ENCODE results near the gene ZC3H12A. TPM values are rescaled to one million over a fixed set of nuclear protein-coding genes. Genes with fewer than 3 reads are reported as not detected.

ZC3H12A gene
- total RNA-seq, 1 experiment from 2014 or later = 6.7 TPM

DNA sequence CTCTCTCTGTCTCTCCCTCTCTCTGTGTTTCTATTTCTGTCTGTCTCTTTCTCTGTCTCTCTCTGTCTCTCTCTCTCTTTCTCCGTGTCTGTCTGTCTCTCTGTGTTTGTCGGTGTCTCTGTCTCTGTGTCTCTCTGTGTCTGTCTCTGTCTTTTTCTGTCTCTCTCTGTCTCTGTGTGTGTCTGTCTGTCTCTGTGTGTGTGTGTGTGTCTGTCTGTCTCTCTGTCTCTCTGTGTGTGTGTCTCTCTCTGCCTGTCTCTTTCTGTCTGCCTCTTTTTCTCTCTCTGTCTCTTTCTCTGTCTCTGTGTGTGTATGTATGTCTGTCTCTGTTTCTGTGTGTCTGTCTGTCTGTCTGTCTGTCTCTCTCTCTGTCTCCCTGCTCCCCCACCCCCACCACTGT, 31.7 kb upstream of the ZC3H12A start:
- Histone ChIP-seq H3K4me2 (ENCODE audit: insufficient read depth, insufficient read length, low read length) (no peak overlapping the region), H2AK5ac (ENCODE audit: insufficient read length, low read length) (no peak overlapping the region), H3K23me2 (ENCODE audit: insufficient read length, low read depth, low read length, poor library complexity, severe bottlenecking) (no peaks in the 10 kb centered on the region), H3K79me2 (ENCODE audit: insufficient read depth, low read length) (no peaks in the 10 kb centered on the region), H4K91ac (ENCODE audit: insufficient read length, low read depth, low read length) (no peak overlapping the region), H2BK12ac (ENCODE audit: insufficient read length, low read depth, low read length) (no peak overlapping the region), H3K18ac (ENCODE audit: insufficient read length, low read depth, low read length) (no peak overlapping the region), H4K5ac (ENCODE audit: insufficient read length, low read depth, low read length) (no peak overlapping the region), H2BK15ac (ENCODE audit: low read depth, low read length) (no peak overlapping the region), H2BK120ac (ENCODE audit: low read depth, low read length, poor library complexity, severe bottlenecking) (no peak overlapping the region), H2AFZ (ENCODE audit: low read length) (no peak overlapping the region), H3K79me1 (ENCODE audit: insufficient read depth, low read depth, low read length, poor library complexity, severe bottlenecking) (no peaks in the 10 kb centered on the region), H3K4ac (ENCODE audit: low read depth, low read length) (no peak overlapping the region), H3K27ac (ENCODE audit: insufficient read length, low read depth, low read length) (no peak overlapping the region), H2BK5ac (ENCODE audit: insufficient read length, low read length) (no peak overlapping the region), H3K23ac (ENCODE audit: insufficient read length, low read depth, low read length) (no peak overlapping the region), H3K9ac (ENCODE audit: extremely low read depth, insufficient read length, low read length) (no peak overlapping the region), H3K14ac (ENCODE audit: insufficient read depth, low read length) (no peak overlapping the region), H3K9me3 (ENCODE audit: control insufficient read depth, low read depth, low read length) (no peaks in the 10 kb centered on the region), H3K56ac (ENCODE audit: insufficient read length, low read depth, low read length) (no peak overlapping the region), H2BK20ac (ENCODE audit: low read depth, low read length, poor library complexity, severe bottlenecking) (no peak overlapping the region), H3K27me3 (ENCODE audit: insufficient read depth, low read length) (no peaks in the 10 kb centered on the region), H4K8ac (replicated peaks; ENCODE audit: insufficient read length, low read depth, low read length) (no peak overlapping the region), H3T11ph (ENCODE audit: low read length) (no peak overlapping the region), H4K20me1 (ENCODE audit: control insufficient read depth, insufficient read depth, insufficient read length) (no peaks in the 10 kb centered on the region), H3K4me1 (ENCODE audit: insufficient read depth, low read length) (peaks cover 2% of the 10 kb centered on the region; the same call in 1 of the 2 replicates)
- TF ChIP-seq, protein P1, sequence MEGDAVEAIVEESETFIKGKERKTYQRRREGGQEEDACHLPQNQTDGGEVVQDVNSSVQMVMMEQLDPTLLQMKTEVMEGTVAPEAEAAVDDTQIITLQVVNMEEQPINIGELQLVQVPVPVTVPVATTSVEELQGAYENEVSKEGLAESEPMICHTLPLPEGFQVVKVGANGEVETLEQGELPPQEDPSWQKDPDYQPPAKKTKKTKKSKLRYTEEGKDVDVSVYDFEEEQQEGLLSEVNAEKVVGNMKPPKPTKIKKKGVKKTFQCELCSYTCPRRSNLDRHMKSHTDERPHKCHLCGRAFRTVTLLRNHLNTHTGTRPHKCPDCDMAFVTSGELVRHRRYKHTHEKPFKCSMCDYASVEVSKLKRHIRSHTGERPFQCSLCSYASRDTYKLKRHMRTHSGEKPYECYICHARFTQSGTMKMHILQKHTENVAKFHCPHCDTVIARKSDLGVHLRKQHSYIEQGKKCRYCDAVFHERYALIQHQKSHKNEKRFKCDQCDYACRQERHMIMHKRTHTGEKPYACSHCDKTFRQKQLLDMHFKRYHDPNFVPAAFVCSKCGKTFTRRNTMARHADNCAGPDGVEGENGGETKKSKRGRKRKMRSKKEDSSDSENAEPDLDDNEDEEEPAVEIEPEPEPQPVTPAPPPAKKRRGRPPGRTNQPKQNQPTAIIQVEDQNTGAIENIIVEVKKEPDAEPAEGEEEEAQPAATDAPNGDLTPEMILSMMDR (conservative IDR thresholded peaks at IDR 0.05) = no peak
- Mint-ChIP-seq H3K27ac (no peak overlapping the region; a peak in 1 of 7 replicates), H3K4me3 (no peak overlapping the region; a peak in 1 of 5 replicates), H3K36me3 (ENCODE audit: insufficient read depth in 1 of 3, low read depth in 3 of 3) (no peaks in the 10 kb centered on the region), H3K27me3 (ENCODE audit: low read depth) (peaks cover 57% of the 10 kb centered on the region), H3K4me1 (peaks cover 14 to 30% of the 10 kb centered on the region in 2 experiments), H3K9me3 (peaks cover 0 to 7% of the 10 kb centered on the region in 2 experiments; a peak in 2 of 5 replicates)
- WGBS (ENCODE audit: extremely low coverage, insufficient read length, low lambda C conversion rate) = no CpG with 5 or more reads among the region's 2 CpGs
- DNase-seq = no peak

Data from H9 (cell line).